ENCODE measurements around the gene EMC6. TPM values are rescaled to one million over a fixed set of nuclear protein-coding genes. Genes with fewer than 3 reads are reported as not detected.

The EMC6 gene
- total RNA-seq, 1 donor from 2014 or later = 69.4 TPM

GRCh38 chr17:3659541-3660111 is 9.0 kb upstream of the EMC6 start:
- DNase-seq = no peak
- H3K4me1 Mint-ChIP-seq = no peaks in the 10 kb centered on the region
- intact Hi-C loops (cut with micrococcal nuclease) = no loop called here
- H3K27ac Mint-ChIP-seq = no peak overlapping the region
- no peak overlapping the region for H3K4me3 Mint-ChIP-seq
- peaks cover 6% of the 10 kb centered on the region for H3K36me3 Mint-ChIP-seq (ENCODE audit: low read depth)
- H3K27me3 Mint-ChIP-seq = no peaks in the 10 kb centered on the region
- no peaks in the 10 kb centered on the region for H3K9me3 Mint-ChIP-seq

DNA sequence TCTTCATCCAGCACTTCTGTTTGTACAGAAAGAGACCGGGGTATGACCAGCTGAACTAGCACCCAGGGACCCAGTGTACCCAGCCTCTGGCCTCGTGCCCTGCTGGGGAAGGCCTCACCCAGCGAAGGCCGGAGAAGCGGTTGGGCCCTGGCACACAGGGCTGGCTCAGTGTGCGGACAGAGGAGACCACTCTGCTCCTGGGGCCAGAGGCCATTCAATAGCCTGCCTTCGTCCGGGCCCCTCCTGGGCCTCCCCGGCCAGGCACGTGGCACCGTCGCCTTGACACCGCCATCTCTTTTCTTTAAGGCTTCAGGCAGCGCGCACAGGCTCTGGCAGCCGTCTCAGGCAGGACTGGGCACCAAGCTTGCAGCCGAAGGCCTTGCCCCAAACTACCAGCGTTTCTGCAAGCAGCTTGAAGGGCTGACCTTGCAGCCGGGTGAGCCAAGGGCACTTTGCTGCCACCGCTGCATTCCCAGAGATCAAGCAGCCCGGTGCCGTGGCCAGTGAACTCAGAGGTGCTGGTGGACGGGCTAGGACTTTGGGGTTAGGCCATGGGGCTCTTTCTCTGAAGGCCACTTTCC is 8.2 kb upstream of the EMC6 start:
- Mint-ChIP-seq H3K4me3 (no peak overlapping the region), H3K27ac (no peak overlapping the region), H3K27me3 (no peaks in the 10 kb centered on the region), H3K9me3 (no peaks in the 10 kb centered on the region), H3K4me1 (no peaks in the 10 kb centered on the region), H3K36me3 (ENCODE audit: low read depth) (peaks cover 6% of the 10 kb centered on the region)
- DNase-seq = no peak
- intact Hi-C loops (cut with micrococcal nuclease) = no loop called here

DNA sequence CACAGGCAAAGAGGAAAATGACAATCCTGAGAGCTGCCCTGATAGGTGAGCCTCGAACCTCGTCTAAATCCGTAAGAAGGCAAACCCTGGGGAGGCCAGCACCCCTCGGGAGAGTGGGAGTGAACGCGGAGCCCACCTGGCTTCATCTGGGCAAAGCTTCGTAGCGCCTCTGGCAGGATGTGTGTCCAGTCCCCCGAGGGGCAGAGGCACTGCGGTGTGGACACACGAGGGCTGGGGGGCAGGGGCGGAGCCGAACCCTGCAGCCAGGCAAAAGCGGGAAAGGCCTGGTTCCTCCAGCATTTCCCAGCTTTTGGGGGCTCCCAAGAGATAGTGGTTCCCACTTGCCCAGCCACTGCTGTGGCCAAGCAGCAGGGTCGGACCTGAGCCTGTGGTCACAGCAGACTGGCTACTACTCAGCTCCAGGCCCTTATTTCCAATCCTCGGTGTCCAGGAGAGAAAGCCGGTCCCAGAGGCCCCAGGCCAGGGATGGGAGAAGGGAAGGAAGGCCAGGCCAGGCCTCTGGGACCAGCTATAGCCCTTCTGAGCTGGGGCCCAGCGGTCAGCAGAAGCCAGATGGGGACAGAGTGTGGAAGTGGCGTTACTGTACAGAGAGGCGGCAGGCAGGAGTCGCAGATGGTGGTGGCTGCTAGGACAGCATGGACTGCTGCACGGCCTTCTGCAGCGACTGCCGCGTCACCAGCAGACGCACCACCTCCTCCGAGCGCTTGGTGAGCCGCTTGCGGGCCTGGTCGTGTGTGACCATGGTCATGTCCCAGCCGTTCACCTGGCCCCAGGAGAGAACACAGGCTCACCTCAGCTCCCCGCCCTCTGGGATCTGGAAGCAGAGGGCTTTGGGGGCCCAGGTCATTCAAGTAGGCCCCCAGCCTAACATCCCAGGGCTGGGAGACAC is 5.3 kb upstream of the EMC6 start:
- no peak for DNase-seq
- no peaks in the 10 kb centered on the region for H3K27me3 Mint-ChIP-seq
- no peak overlapping the region for H3K4me3 Mint-ChIP-seq
- peaks cover 9% of the 10 kb centered on the region for H3K4me1 Mint-ChIP-seq
- no peak overlapping the region for H3K27ac Mint-ChIP-seq
- intact Hi-C loops (cut with micrococcal nuclease) = no loop called here
- H3K9me3 Mint-ChIP-seq = no peaks in the 10 kb centered on the region
- no peaks in the 10 kb centered on the region for H3K36me3 Mint-ChIP-seq (ENCODE audit: low read depth)

DNA sequence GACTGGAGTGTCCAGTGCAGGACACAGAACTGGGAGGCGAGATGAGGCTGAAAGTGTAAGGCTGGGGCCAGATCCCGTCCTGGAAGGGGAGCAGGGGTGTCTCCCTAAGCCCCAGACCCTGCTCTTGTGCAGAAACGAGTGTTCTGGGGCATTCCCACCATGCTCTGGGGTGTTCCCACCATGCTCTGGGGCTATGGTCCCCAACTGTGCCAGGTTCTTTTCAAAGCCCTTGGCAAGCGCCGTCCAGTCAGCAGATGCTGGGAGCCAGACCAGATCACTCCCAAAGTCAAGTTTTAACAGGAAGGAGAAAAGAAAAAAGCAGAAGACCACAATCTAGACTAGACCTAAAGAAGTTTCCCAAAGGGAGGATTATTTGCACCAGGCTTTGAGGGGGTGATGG is 2.8 kb upstream of the EMC6 start:
- no peaks in the 10 kb centered on the region for H3K27me3 Mint-ChIP-seq
- peak overlapping the region; percentile 28 for H3K4me3 Mint-ChIP-seq
- no peak overlapping the region for H3K27ac Mint-ChIP-seq
- intact Hi-C loops (cut with micrococcal nuclease) = no loop called here
- H3K4me1 Mint-ChIP-seq = peaks cover 20% of the 10 kb centered on the region
- peaks cover 9% of the 10 kb centered on the region for H3K36me3 Mint-ChIP-seq (ENCODE audit: low read depth)
- no peak for DNase-seq
- H3K9me3 Mint-ChIP-seq = no peaks in the 10 kb centered on the region

DNA sequence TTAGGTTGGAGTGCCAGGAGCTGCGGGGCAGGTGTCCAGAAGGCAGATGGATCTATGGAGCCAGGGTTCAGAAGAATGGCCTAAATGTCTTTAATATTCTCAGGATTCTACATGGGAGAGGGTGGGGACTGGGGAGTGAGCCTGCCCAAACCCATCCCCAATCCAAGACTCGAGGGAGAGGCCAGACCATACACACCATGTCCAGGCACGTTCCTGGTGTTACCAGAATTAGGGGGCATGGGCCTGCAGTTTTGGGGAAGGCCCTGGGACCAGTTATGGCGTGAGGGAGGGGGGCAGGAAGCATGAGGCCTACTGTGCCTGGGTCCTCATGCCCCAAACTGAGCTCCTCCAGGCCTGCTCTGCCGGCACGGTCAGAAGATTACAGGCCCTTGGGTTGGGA is 2.1 kb upstream of the EMC6 start:
- intact Hi-C loops (cut with micrococcal nuclease) = no loop called here
- no peak overlapping the region for H3K27ac Mint-ChIP-seq
- H3K9me3 Mint-ChIP-seq = no peaks in the 10 kb centered on the region

GRCh38 chr17:3667366-3668278 is 990 bp upstream of the EMC6 start:
- H3K27ac Mint-ChIP-seq = peak overlapping the region; percentile 67
- peaks cover 25% of the 10 kb centered on the region for H3K4me1 Mint-ChIP-seq
- intact Hi-C loops (cut with micrococcal nuclease) = loop anchor here (1.0 kb wide), 2 partner anchors 31 to 44 kb away; partner anchors contain the start of genes CTNS and SHPK
- no peaks in the 10 kb centered on the region for H3K27me3 Mint-ChIP-seq
- peak; percentile 67 for DNase-seq
- H3K9me3 Mint-ChIP-seq = no peaks in the 10 kb centered on the region
- H3K4me3 Mint-ChIP-seq = peak overlapping the region; percentile 92
- H3K36me3 Mint-ChIP-seq (ENCODE audit: low read depth) = peaks cover 17% of the 10 kb centered on the region

More for the DNA sequence above, 2.1 kb upstream of the EMC6 start:
- Mint-ChIP-seq H3K36me3 (ENCODE audit: low read depth) (peaks cover 12% of the 10 kb centered on the region), H3K27me3 (no peaks in the 10 kb centered on the region), H3K4me3 (peak overlapping the region; percentile 28), H3K4me1 (peaks cover 20% of the 10 kb centered on the region)
- no peak for DNase-seq

GRCh38 chr17:3669085-3669347 is 404 bp downstream of the EMC6 start:
- peak overlapping the region; percentile 93 for H3K27ac Mint-ChIP-seq
- intact Hi-C loops (cut with micrococcal nuclease) = no loop called here
- no peaks in the 10 kb centered on the region for H3K27me3 Mint-ChIP-seq
- H3K4me3 Mint-ChIP-seq = peak overlapping the region; percentile 92
- DNase-seq = no peak
- peaks cover 25% of the 10 kb centered on the region for H3K4me1 Mint-ChIP-seq
- peaks cover 22% of the 10 kb centered on the region for H3K36me3 Mint-ChIP-seq (ENCODE audit: low read depth)
- no peaks in the 10 kb centered on the region for H3K9me3 Mint-ChIP-seq

- Mint-ChIP-seq H3K9me3 (no peaks in the 10 kb centered on the region), H3K4me1 (peaks cover 25% of the 10 kb centered on the region), H3K36me3 (ENCODE audit: low read depth) (peaks cover 23% of the 10 kb centered on the region), H3K4me3 (peak overlapping the region; percentile 92), H3K27me3 (no peaks in the 10 kb centered on the region), H3K27ac (peak overlapping the region; percentile 93)
- no peak for DNase-seq
- intact Hi-C loops (cut with micrococcal nuclease) = no loop called here
These were observed 936 bp downstream of the EMC6 start for GRCh38 chr17:3669548-3669947.

DNA sequence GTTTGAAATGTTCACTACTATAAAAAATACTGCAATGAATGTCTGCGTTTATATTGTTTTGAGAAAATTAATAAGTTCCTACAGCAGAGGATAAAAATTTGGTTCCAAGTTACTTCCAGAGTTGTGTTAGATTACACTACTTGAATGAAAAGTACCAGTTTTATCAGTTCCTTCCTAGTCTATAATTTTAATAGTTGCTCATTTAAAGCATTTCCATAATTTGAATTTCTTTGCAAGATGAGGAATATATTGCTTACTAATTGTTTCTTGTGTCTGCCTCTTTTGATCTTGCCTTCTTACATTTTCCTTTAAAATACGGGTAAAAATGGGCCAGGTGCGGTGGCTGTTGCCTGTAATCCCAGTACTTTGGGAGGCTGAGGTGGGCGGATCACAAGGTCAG is 4.0 kb downstream of the EMC6 start:
- Mint-ChIP-seq H3K27me3 (no peaks in the 10 kb centered on the region), H3K9me3 (no peaks in the 10 kb centered on the region), H3K4me3 (no peak overlapping the region), H3K36me3 (ENCODE audit: low read depth) (peaks cover 36% of the 10 kb centered on the region), H3K27ac (no peak overlapping the region), H3K4me1 (peaks cover 19% of the 10 kb centered on the region)
- no peak for DNase-seq
- intact Hi-C loops (cut with micrococcal nuclease) = no loop called here

DNA sequence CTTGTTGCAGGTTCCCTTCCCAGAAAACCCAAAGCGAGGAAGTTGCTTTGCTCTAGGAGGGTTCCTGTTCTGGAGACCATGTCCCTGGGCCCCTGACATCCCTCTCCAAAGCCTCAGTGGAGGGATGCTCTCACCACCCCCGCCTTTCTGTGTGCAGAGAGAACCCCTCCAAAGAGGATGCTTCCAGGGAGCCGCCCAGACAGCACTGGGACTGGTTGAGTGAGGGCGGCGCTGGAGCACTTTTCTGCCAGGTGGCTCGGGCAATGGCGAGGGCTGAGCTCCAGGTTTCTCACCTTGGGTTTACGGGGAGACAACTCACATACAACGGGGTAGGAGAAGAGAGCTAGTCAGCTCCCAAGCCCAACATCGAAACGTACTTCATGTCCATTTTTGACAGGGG is 7.3 kb downstream of the EMC6 start:
- peaks cover 38% of the 10 kb centered on the region for H3K36me3 Mint-ChIP-seq (ENCODE audit: low read depth)
- no peak overlapping the region for H3K4me3 Mint-ChIP-seq
- no peaks in the 10 kb centered on the region for H3K27me3 Mint-ChIP-seq
- H3K4me1 Mint-ChIP-seq = peaks cover 11% of the 10 kb centered on the region
- no peak overlapping the region for H3K27ac Mint-ChIP-seq
- H3K9me3 Mint-ChIP-seq = no peaks in the 10 kb centered on the region
- intact Hi-C loops (cut with micrococcal nuclease) = no loop called here
- no peak for DNase-seq

GRCh38 chr17:3678095-3678820 is 9.6 kb downstream of the EMC6 start:
- no peak overlapping the region for H3K27ac Mint-ChIP-seq
- no peaks in the 10 kb centered on the region for H3K9me3 Mint-ChIP-seq
- peaks cover 46% of the 10 kb centered on the region for H3K36me3 Mint-ChIP-seq (ENCODE audit: low read depth)
- H3K27me3 Mint-ChIP-seq = no peaks in the 10 kb centered on the region
- no peak overlapping the region for H3K4me3 Mint-ChIP-seq
- H3K4me1 Mint-ChIP-seq = peaks cover 19% of the 10 kb centered on the region
- DNase-seq = no peak
- intact Hi-C loops (cut with micrococcal nuclease) = no loop called here

GRCh38 chr17:3678821-3679530 is 10.4 kb downstream of the EMC6 start:
- Mint-ChIP-seq H3K4me1 (peaks cover 22% of the 10 kb centered on the region), H3K27me3 (no peaks in the 10 kb centered on the region), H3K9me3 (no peaks in the 10 kb centered on the region), H3K4me3 (no peak overlapping the region), H3K36me3 (ENCODE audit: low read depth) (peaks cover 45% of the 10 kb centered on the region), H3K27ac (no peak overlapping the region)
- intact Hi-C loops (cut with micrococcal nuclease) = no loop called here
- no peak for DNase-seq
